DMS114 treated with DMSO at 0.1 percent for 48 hours (cell line): Measurements from ENCODE around the gene ENTHD1.
"Not testable (repeated sequence)": the region's sequence is repeated elsewhere in the genome, so short reads cannot be mapped to it uniquely, and the experiment has no call there.

Experiments
- DNase-seq: peaks from one replicate; lab custom pipeline; 2025; ENCODE audit not compliant: unreplicated experiment; lab: John Stamatoyannopoulos, UW

ENTHD1 gene

GRCh38 chr22:39734046-39734445 is 159.5 kb downstream of the ENTHD1 start:
- DNase-seq, result not testable (repeated sequence)

DNA sequence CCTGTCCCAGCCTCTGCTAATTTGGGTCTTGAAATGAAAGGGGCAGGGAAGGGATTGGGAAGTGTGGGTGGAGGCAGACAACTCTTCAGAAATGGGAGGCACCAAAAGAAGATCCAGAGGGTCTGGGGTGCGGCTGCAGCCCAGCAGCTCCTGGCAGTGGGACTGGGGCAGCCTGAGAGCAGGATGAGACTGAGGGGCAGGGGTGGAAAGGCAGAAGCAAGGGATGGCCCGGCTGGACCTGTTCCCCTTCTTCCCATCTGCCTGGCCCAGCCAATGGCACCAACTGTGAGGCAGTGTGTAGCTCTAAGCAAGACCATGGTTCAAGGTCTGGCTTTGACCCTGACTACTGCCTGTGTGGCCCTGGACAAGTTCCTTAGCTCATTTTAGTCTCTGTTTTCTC is 160.4 kb downstream of the ENTHD1 start:
- no peak for DNase-seq

GRCh38 chr22:39732625-39733024 is 160.9 kb downstream of the ENTHD1 start:
- DNase-seq, result no peak

DNA sequence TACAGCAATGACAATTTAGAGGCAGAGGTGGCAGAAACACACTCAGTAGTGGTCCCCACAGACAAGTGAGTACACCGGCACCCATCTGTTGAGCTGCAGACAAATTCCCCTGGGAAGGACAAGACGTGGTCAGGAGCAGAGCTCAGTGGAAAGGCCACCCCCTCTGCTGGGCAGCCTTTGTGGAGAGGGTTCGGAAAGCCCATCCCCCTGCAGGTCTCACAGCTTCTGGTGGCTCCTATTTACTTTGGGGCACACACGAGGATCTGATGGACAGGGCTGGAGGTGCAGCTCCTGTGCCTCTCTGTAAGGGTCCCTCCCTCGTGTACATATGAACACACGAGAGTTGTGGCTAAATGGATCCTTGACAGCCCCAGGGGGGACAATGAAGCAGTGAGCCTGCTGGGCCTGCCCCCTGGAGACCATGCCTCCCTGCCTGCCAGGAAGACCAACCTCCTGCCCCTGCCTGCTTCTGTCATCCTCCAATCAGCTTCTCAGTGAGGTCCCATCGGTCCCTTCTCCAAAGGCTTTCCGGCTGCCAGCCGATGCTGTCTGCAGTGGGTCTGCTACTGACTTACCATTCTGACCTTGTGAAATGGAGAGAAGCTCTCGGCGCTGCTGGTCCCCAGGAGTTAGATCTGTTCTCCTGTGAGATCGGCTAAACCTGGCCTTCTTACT is 161.5 kb downstream of the ENTHD1 start:
- DNase-seq, result no peak

- DNase-seq, result no peak
Observed at GRCh38 chr22:39731481-39731880, 162.1 kb downstream of the ENTHD1 start.

DNA sequence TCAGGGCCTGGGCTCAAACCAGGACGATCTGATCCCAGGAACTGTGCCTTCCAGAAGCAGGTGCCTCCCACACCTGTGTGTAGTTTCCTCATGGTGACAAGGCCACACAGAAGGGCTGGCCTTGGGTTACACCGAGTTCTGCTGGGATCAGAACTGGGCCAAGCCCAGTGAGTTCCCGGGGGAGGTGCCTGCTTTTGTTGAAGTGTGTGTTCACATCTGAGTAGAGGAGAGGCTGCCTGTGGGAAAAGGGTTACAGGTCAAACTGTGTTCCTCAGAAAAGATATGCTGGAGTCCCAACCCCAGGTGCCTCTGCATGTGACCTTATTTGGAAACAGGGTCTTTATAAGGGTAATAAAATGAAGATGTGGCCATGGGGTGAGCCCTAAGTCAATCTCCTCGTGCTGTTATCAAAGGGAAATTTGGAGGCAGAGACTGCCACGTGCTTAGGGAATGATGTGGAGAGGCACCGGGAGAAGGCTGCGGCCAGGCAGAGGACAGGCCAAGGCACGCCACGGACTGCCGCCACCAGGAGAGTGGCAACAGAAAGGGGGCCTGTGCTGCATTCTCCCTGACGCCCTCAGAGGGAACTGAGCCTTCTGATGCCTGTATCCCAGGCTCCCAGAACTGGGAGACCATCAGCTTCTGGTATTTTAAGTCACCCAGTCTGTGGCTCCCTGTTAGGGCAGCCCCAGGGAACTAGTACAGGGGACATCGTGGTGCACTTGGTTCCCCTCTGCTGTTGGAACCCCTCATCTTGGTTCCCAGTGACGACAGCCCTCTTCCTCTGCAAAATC is 164.2 kb downstream of the ENTHD1 start:
- DNase-seq, result no peak

DNA sequence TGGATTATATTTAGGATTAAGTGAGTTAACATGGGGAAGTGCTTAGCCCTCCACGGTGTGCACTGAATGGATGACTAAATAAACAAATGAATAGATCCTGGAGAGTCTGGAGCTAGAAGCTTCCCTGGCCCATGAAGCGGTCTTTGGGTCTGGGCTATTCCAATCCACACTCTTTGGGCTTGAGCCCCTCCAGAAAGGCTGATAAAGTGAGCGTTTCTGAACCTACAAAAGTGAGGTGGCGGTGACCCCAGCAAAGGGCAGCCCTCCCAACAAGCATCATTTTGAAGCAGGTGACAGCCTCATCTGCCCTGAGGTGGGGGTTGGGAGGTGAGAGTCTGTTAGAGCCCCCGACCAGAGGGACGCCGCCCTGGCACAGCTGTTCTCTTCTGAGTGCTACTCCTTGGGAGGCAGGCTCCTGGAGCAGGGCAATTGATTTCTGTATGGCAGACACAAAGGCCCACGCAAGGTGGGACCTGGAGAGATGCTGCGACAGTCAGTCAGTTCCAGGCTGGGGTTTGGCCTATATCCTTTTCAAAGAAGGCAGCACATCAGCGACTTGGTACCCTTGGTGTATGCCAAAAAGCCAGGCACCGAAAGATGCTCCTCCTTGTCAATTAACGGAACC is 165.2 kb downstream of the ENTHD1 start:
- no peak for DNase-seq

DNA sequence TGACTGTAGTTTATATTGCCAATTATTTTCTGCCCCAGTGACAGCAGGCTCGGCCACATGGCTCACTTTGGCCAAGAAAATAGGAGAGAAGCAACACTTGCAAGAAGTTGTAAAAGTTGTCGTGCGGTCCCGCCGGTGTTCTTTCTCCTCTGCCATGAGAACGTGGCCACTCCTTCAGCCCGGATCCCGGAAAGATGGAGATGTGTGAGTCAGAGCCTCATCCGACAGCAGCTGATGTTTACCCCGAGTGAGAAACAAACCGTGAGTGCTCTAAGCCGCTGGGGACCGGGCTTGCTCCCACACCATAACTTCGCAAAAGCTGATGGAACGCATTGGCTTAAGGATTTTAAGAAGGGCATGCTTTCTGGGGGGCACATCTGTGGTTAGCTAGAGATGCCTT is 166.0 kb downstream of the ENTHD1 start:
- DNase-seq, result no peak

DNA sequence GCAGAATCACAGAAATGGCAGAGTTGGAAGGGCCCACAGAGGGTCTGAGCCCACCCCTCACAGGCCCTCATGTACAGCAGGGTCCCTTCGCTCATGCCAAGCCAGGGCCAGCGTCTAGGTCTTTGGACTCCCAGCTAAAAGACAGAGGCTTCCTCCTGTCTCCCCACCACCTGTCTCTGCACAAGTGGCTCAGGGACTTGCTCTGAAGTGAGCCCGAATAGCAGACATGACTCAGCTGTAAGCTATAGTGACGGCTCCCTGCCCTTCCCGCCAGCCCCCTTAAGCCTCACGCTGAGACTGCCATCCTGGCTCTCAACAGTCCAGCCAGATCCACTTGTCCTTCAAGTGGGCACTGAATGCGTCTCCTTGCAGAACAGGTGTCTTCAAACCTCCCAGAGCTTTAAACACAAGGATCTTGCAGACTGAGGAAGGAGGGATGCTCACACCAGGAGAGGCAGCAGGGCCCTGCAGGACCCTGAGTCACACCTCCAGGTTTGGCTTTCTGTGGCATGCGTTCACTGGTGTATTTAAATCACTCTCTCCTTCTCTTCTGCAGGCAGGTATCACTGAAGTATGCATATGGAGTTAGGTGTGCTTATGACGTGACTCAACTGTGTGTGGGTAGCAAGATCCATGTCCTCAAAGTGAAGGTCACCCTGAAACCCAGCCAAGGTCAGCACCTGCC is 168.1 kb downstream of the ENTHD1 start:
- no peak for DNase-seq

- DNase-seq, result no peak
Observed at GRCh38 chr22:39724857-39725256, 168.7 kb downstream of the ENTHD1 start.

DNA sequence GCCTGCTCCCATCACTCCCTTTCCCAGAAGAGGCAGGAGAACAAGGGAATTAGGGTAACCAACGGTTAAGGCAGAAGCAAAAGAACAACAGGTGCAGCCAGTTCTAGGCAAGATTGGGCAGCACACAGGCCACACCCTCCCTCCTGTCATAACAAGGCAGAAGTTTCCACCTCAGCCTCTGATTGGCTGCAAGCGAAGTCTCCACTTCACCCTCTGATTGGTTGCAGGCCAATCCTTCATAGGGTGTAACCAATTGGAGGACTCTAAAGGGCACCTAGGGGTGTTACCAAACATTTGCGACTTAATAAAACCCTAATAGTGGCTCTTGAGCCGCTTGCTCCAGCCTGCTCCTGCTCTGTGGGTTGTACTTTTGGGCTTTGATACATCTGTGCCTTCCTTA is 169.2 kb downstream of the ENTHD1 start:
- no peak for DNase-seq

- DNase-seq, result no peak
Observed at GRCh38 chr22:39723899-39724351, 169.6 kb downstream of the ENTHD1 start.

- DNase-seq, result no peak
Observed at GRCh38 chr22:39723463-39723862, 170.1 kb downstream of the ENTHD1 start.

DNA sequence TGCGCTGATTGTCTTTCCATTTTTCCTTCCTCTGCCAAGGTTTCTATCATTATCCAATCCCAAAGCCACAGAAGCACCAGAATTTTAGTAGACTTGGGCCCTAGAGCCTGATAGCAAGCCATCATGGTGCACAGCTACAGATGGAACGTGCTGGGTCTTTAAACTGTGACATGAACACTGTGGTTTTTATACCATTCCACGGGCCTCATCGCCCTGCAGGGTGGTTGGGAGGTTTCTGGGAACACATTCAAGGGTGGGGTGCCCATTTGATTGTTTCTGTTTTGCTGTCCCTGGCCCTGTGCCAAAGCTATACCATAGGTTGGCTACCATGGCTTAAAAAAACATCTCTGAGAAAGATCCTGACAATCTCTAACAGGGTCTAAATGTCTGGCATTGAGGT is 171.1 kb downstream of the ENTHD1 start:
- DNase-seq, result no peak

- no peak for DNase-seq
Observed at GRCh38 chr22:39722032-39722325, 171.6 kb downstream of the ENTHD1 start.

DNA sequence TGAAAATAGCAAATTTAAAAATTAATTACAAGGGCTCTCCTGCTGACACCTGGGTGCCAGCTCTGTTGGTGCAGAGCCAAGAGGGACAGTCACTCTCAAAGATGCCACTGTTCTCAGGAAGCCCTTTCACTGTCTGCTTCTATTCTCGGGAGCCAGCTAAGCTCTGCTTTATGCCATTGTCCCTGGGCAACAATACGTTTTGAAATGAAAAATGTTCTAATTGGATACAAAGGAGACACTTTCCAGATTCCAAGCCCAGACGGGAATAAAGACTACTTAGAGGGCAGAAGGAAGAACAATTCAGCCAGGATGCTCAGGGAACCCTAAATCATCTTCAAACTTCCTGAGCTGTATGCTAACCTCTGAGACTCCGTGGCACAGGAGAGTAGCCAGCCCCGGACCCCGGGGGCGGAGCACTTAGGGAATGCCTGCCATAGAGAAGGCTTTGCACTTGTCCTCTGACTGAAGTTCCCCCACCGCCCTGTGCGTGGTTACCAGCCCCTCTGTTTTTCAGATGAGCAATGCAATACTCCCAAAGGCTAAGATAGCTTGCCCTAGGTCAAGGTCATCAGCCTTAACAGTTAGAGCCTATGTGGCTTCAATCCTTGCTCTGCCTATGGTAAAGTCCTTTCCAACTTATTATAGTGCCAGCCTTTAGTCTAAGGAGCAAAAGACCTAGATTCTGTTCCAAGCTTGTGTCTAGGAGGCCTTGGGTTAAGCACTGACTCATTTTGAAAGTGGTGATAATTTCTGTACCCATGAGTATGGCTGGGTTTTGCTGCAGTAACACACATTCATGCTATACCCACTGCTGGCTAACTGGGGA is 172.1 kb downstream of the ENTHD1 start:
- DNase-seq, result no peak

DNA sequence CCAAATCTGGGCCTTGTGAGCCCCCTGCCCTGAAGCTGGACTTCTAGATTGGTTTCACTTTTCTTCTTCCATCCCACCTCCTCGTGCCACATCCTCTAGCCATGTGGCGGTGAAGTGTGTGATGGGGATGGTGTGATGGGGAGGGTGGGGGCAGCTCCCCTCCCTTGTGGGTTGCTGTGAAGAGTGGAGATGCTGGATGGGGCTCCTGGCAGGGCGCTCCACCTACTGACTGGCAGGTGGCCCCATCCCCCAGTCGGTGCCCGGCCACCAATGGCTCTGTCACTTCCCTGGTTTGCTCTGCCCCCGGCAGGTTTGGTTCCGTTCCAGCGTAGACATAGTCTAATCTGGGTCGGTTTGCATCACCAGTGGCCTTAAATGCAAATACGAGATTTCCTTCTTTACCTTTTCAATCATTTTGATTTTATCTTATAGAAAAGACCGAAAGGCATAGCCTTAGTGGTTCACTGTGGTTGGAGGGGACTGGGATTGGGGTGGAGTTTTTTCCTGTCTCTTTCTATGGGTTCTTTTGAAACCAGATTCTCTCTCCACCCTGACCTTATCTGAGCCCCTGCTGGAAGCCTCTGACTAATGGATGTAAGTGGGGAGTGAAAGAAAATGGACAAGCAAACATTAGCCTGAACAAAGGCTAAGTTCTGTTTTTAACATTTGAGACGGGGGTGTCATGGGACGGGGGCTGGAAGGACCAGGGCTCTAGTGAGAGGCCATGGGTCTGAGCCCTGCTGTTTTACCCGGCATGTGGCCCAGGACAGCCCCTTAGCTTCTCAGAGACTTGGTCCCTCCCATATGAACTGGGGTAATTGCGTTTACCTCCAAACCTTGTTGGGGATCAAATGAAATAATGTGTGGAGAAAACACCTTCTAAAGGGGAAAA is 173.8 kb downstream of the ENTHD1 start:
- no peak for DNase-seq

DNA sequence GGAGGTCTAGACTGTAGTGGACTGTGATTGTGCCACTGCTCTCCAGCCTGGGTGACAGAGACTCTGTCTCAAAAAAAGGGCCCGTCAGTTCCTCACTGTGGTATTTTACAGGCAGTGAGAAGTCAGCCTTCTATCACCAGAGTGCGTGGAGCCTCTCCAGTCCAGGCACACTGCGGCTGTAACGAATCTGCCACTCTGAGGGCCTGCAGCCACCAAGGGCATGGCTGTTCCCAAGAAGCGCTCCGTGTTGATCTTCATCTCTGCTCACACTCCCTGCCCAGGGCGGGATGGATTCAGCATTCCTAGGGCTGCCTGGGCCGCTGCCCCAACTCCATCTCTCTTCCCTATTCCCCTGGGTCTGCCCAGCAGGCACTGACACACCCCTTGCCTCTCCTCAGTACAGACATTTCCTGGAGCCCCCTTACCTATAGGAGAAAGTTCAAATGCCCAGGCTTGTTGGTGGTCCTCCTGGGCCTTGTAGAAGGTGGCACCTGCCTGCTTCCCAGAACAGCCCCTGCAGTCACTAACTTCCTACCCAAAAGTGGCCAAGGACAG is 174.6 kb downstream of the ENTHD1 start:
- DNase-seq, result no peak

DNA sequence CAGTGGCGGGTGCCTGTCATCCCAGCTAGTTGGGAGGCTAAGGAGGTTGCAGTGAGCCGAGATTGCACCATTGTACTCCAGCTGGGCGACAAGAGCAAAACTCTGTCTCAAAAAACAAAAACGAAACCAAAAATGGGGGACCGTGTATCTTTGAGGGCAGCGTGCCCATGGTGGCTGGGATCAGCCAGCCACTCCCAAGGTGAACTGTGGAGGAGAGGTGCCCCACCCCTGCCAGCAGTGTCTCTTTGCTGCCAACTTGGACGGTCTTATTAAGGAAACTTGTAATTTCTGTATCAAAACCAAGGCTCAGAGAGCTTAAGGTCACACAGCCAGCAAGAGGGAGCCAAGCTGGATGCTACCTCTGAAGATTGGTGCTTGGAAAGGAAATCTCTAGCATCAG is 175.4 kb downstream of the ENTHD1 start:
- no peak for DNase-seq

GRCh38 chr22:39717099-39717498 is 176.5 kb downstream of the ENTHD1 start:
- DNase-seq, result no peak
